HCT116 (cell line): Measurements from ENCODE around the gene PDE7B. TPM values are rescaled to one million over a fixed set of nuclear protein-coding genes. Genes with fewer than 3 reads are reported as not detected.

Experiments
- ATAC-seq: fragments of 200-7000 bp; cut with Tn5 transposase; 2 replicates; pipeline ENCODE4 v1.9.1; 2020; ENCODE audit warnings: mild to moderate bottlenecking, moderate library complexity
- BruUV-seq: library from RNA; stranded (reverse); fragments of 400-500 nt; replicated peaks from 2 replicates; lab custom pipeline; 2021; lab: Mats Ljungman, UMichigan
- CTCF ChIA-PET: fragments of 300-600 bp; sonication (Branson Sonifier 250); formaldehyde crosslinking; loops from one replicate; lab custom pipeline; 2021; ENCODE audit warnings: antibody characterized with exemption; lab: Charles Lee
- POLR2A ChIA-PET: fragments of 300-600, 350-600 bp; sonication (Branson Sonifier 250); formaldehyde crosslinking; loops from one replicate; lab custom pipeline; 2021; ENCODE audit warnings: antibody characterized with exemption; lab: Charles Lee
- RAD21 ChIA-PET, 2 experiments: fragments of 300-600 bp; sonication (Branson Sonifier 250); formaldehyde crosslinking; loops; one replicate each; lab custom pipeline; 2023; ENCODE audit warnings: low total read pairs in 2 of 2; ENCODE audit not compliant: uncharacterized antibody in 2 of 2, unreplicated experiment in 2 of 2, low non-redundant PET in 1 of 2; lab: Charles Lee
- DNase-seq: peaks from one replicate; pipeline ENCODE4 v3.0.0-alpha.2; 2010; ENCODE audit warnings: low read depth, low spot score
- H2AFZ ChIP-seq: fragments of 200-600 bp; shearing (Covaris generic), sonication (generic); 2 replicates; pipeline ENCODE4 v1.6.1; 2017; ENCODE audit warnings: low read depth, mixed run types, mixed read lengths, antibody characterized with exemption, low read length; ENCODE audit not compliant: poor library complexity, severe bottlenecking
- H3K27ac ChIP-seq: 2 replicates; pipeline ENCODE4 v1.5.1; 2012; ENCODE audit warnings: low read depth, low read length
- H3K27me3 ChIP-seq: fragments of 200-600 bp; sonication (generic); 2 replicates; pipeline ENCODE4 v1.6.1; 2016; ENCODE audit warnings: mixed run types, low read length, mixed read lengths; ENCODE audit not compliant: insufficient read depth
- H3K36me3 ChIP-seq, 2 experiments: fragments of 200-500 bp in 1 of 2; fragments of 200-600 bp in 1 of 2; sonication (Bioruptor generic) in 1 of 2; sonication (generic) in 1 of 2; 2 replicates each; pipeline versions ENCODE4 v1.5.1 to v1.6.1; 2014 to 2016; ENCODE audit warnings: low read length in 2 of 2, inconsistent platforms in 1 of 2, mixed read lengths in 1 of 2, mixed run types in 1 of 2; ENCODE audit not compliant: insufficient read depth in 2 of 2, control insufficient read depth in 1 of 2
- H3K4me1 ChIP-seq, 2 experiments: fragments of 200-600 bp in 1 of 2; sonication (generic) in 1 of 2; 2 replicates each; pipeline versions ENCODE4 v1.5.1 to v1.6.1; 2012 to 2017; ENCODE audit warnings: low read length in 2 of 2, inconsistent platforms in 1 of 2, mild to moderate bottlenecking in 1 of 2, mixed read lengths in 1 of 2, mixed run types in 1 of 2, moderate library complexity in 1 of 2; ENCODE audit not compliant: insufficient read depth in 2 of 2, control insufficient read depth in 1 of 2
- H3K4me2 ChIP-seq: fragments of 200-600 bp; sonication (generic); 2 replicates; pipeline ENCODE4 v1.6.1; 2017; ENCODE audit warnings: mixed run types, low read length, mixed read lengths
- H3K4me3 ChIP-seq, 2 experiments: fragments of 200-600 bp in 1 of 2; sonication (generic) in 1 of 2; replicated peaks in 1 of 2; 2 replicates each; pipeline ENCODE4 v1.5.1; 2011 to 2016; ENCODE audit warnings: low read length in 2 of 2, control low read depth in 1 of 2, low read depth in 1 of 2, mild to moderate bottlenecking in 1 of 2, mixed read lengths in 1 of 2, mixed run types in 1 of 2
- H3K79me2 ChIP-seq: fragments of 200-600 bp; sonication (generic); 2 replicates; pipeline ENCODE4 v1.6.1; 2017; ENCODE audit warnings: mild to moderate bottlenecking, mixed run types, low read length, moderate library complexity, mixed read lengths; ENCODE audit not compliant: insufficient read depth
- H3K9ac ChIP-seq: fragments of 200-600 bp; sonication (generic); 2 replicates; pipeline ENCODE4 v1.6.1; 2016; ENCODE audit warnings: low read length, mixed read lengths
- H3K9me2 ChIP-seq: fragments of 200-600 bp; sonication (generic), shearing (Covaris generic); 2 replicates; pipeline ENCODE4 v1.6.1; 2017; ENCODE audit warnings: mixed run types, mild to moderate bottlenecking, moderate library complexity; ENCODE audit not compliant: insufficient read depth
- H3K9me3 ChIP-seq, 2 experiments: fragments of 200-500 bp in 1 of 2; fragments of 200-600 bp in 1 of 2; sonication (Bioruptor generic) in 1 of 2; sonication (generic) in 1 of 2; 2 replicates each; pipeline ENCODE4 v1.6.1; 2014 to 2017; ENCODE audit warnings: low read length in 2 of 2, mixed read lengths in 2 of 2, inconsistent platforms in 1 of 2, low read depth in 1 of 2, mild to moderate bottlenecking in 1 of 2, mixed run types in 1 of 2, moderate library complexity in 1 of 2; ENCODE audit not compliant: control insufficient read depth in 1 of 2, insufficient read depth in 1 of 2
- H4K20me1 ChIP-seq: fragments of 200-600 bp; sonication (generic), shearing (Covaris generic); 2 replicates; pipeline ENCODE4 v1.6.1; 2017; ENCODE audit warnings: mixed run types, mild to moderate bottlenecking, moderate library complexity; ENCODE audit not compliant: insufficient read depth
- FOSL1 ChIP-seq: IDR thresholded peaks from 2 replicates; pipeline ENCODE4 v1.6.1; 2012; ENCODE audit warnings: low read depth
- POLR2A ChIP-seq: IDR thresholded peaks from 2 replicates; pipeline ENCODE4 v1.7.0; 2011; ENCODE audit warnings: borderline replicate concordance; ENCODE audit not compliant: insufficient read depth, insufficient read length; ENCODE audit errors: extremely low read depth
- SIN3A ChIP-seq: IDR thresholded peaks from 2 replicates; pipeline ENCODE4 v1.6.1; 2012; ENCODE audit warnings: low read depth
- SRF ChIP-seq: IDR thresholded peaks from 2 replicates; pipeline ENCODE4 v1.6.1; 2012; ENCODE audit warnings: low read depth
- YY1 ChIP-seq: IDR thresholded peaks from 2 replicates; pipeline ENCODE4 v1.6.1; 2011; ENCODE audit warnings: low read length, low read depth, moderate library complexity, mild to moderate bottlenecking; ENCODE audit not compliant: insufficient replicate concordance; ENCODE audit errors: extremely low read depth
- ZNF274 ChIP-seq: fragments of 200-500 bp; sonication (Bioruptor generic); IDR thresholded peaks from 2 replicates; pipeline ENCODE4 v1.6.1; 2014; ENCODE audit warnings: mild to moderate bottlenecking, low read depth, low read length, inconsistent platforms
- intact Hi-C: fragments of 100-400 bp; cut with micrococcal nuclease; formaldehyde crosslinking; loops from 2 replicates; pipeline ENCODE4 v1.10.0; 2022
- total RNA-seq: library from RNA; stranded (reverse); gene quantifications from one replicate; pipeline ENCODE4 v1.2.1, GENCODE V29; 2021; ENCODE audit not compliant: unreplicated experiment
- TF ChIP-seq, protein P1 (sequence below): IDR thresholded peaks from 2 replicates; pipeline ENCODE4 v1.6.1; 2012

PDE7B gene
- total RNA-seq, 1 experiment from 2014 or later = 0.61 TPM

- Histone ChIP-seq H4K20me1 (no peaks in the 10 kb centered on the region), H3K9ac (no peak overlapping the region), H3K9me2 (no peaks in the 10 kb centered on the region; the same call in 1 of the 2 replicates), H3K36me3 (no peaks in the 10 kb centered on the region), H3K27ac (no peak overlapping the region), H2AFZ (no peak overlapping the region), H3K79me2 (no peaks in the 10 kb centered on the region), H3K4me1 (no peaks in the 10 kb centered on the region), H3K27me3 (no peaks in the 10 kb centered on the region), H3K4me3 (no peak overlapping the region), H3K4me2 (no peak overlapping the region), H3K9me3 (no peaks in the 10 kb centered on the region)
- ChIA-PET RAD21 (no interaction called here), CTCF (no interaction called here), POLR2A (no interaction called here)
- DNase-seq = no peak
- no peak for ATAC-seq
- no peak for TF ChIP-seq POLR2A
- TF ChIP-seq SIN3A = no peak
- intact Hi-C loops = no loop called here
- BruUV-seq = no TSS peak
Measured at GRCh38 chr6:136111831-136112230, 260.3 kb downstream of the PDE7B start.

DNA sequence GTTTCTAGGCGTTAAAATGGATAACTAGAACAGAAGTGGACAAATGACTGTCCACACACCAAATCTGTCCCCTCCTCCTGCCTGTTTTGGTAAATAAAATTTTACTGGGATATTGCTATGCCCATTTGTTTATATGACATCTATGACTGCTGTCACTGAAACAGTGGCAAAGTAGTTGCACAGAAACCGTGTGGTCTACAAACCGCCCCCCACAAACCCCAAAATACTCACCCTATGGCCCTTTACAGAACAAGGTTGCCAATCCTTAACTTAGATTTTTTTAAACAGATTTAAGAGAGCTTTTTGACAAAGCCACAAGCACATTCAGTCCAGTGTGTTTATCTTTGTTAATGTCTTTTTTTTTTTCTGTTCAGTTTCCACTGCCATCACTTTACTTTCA is 260.8 kb downstream of the PDE7B start:
- Histone ChIP-seq H3K9ac (no peak overlapping the region), H3K27me3 (no peaks in the 10 kb centered on the region), H3K4me1 (no peaks in the 10 kb centered on the region), H3K27ac (no peak overlapping the region), H3K79me2 (no peaks in the 10 kb centered on the region), H2AFZ (no peak overlapping the region), H3K9me3 (no peaks in the 10 kb centered on the region), H3K4me2 (no peak overlapping the region), H4K20me1 (no peaks in the 10 kb centered on the region), H3K4me3 (no peak overlapping the region), H3K9me2 (no peaks in the 10 kb centered on the region; the same call in 1 of the 2 replicates), H3K36me3 (no peaks in the 10 kb centered on the region)
- CTCF ChIA-PET = no interaction called here
- no TSS peak for BruUV-seq
- DNase-seq (no peak), ATAC-seq (no peak)
- RAD21 ChIA-PET = no interaction called here
- TF ChIP-seq POLR2A = no peak
- TF ChIP-seq YY1 = no peak
- TF ChIP-seq SIN3A = no peak
- no peak for TF ChIP-seq FOSL1
- TF ChIP-seq, protein P1, sequence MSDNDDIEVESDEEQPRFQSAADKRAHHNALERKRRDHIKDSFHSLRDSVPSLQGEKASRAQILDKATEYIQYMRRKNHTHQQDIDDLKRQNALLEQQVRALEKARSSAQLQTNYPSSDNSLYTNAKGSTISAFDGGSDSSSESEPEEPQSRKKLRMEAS = no peak
- no peak for TF ChIP-seq SRF
- TF ChIP-seq ZNF274 = no peak
- POLR2A ChIA-PET = no interaction called here
- intact Hi-C loops = no loop called here
